ENCODE data around the gene ATAD3B.
"Not testable (repeated sequence)": the region's sequence is repeated elsewhere in the genome, so short reads cannot be mapped to it uniquely, and the experiment has no call there.

The ATAD3B gene

DNA sequence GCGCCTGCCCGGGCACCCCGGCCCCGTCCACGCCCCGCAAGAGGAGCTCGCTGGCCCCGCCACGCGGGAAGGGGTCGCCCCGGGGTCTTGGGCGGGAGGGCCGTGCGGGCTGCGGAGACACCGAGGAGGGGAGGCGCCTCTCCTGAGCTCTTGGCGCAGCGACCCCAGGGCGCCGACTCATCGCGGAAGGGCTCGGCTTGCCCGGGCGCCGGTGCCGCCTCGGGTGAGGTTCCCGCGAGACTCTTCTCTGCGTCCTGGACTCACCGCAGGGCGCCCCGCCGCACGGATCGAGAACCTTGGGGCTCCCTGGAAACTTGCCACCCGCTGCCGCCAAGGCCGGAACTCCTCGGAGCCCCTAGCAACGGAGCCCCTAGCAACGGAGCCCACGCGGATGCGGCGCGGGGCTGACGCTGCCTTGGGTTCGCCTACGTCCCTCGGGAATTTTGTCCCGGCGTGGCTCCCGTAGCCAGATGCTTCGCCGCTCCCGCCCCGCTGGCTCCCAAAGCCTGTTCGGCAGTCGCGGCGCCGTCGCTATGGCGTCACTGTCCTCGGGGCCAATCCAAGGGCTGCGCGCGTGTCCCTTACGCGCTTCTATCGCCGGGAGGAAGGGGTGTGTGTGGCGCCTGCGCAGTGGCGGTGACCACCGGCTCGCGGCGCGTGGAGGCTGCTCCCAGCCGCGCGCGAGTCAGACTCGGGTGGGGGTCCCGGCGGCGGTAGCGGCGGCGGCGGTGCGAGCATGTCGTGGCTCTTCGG is 40.1 kb downstream of the ATAD3B start, which contains the start of gene ATAD3A:
TSS of gene ATAD3A (plus strand) at position 630 of the 753 bp plus-strand sequence. CDS start at position 737, 107 bp downstream.
- peak; percentile 95 for DNase-seq (ENCODE audit: low read depth)

DNA sequence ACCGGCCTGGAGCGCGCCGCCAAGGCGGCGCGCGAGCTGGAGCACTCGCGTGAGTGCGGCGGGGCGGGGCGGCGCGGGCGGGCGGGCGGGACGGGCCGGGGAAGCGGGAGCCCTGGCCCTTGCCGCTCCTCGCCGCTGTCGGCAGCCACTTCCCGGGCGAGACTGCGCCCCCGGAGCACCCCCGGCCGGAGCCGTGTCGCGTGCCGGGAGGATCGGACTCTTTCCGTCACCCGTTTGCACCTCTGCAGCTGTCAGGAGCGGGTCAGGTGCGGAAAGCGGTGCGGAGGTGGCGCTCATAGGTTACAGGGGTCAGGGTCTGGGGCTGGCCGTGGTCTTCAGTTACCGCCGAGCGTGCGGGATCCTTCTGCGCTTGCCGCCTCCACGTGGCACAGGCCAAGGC is 40.9 kb downstream of the ATAD3B start:
- DNase-seq (ENCODE audit: low read depth): not testable (repeated sequence)

DNA sequence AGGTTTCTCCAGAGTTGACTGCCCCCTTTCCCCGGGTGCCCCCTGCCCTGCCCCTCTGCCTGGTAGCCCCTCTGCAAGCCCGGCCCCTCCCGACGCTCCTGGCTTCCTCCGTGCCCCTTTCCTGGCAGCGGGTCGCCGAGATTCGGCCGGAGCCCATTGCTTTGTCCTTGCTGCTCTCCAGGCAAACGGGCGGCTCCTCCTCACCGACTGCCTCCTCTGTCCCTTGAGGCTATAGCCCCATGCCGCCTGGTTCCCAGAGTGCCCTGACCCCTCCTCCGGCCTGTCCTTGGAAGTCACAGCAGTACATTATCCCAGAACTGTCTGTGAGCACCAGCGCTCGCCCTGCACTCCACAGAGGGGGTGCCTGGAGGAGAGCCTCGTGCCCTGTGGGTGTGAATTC is 42.1 kb downstream of the ATAD3B start:
- DNase-seq (ENCODE audit: low read depth): not testable (repeated sequence)

DNA sequence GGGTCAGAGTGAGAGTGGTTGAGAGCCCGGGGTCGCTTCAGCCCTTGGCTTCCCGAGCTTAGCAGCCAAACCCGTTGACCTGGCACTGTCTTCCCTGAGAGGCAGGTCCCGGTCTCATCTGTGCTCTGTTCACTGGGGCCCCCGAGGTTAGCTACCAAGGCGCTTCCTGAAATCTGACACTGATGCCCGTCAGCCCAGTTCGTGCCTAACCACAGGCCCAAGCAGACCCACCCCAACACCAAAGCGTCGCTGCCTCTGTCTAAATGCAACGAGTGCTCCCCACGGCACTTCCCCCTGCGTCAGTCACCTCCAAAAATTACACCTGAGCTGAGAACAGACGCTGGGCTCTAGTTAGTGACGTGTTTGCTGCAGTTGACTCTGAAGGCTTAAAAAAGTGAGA is 42.8 kb downstream of the ATAD3B start:
- not testable (repeated sequence) for DNase-seq (ENCODE audit: low read depth)

DNA sequence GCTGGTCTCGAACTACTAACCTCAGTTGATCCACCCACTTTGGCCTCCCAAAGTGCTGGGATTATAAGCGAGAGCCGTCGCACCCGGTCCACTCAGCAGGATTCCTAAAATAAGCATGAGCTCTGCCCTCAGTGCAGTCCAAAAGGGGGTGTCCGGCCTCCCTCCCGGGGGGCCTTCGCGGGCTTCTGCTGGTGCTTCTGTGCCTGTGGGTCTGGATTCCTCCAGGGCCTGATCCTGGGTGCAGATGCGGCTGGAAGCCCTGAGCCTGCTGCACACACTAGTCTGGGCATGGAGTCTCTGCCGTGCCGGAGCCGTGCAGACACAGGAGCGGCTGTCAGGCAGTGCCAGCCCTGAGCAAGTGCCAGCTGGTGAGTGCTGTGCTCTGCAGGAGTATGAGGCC is 45.4 kb downstream of the ATAD3B start:
- not testable (repeated sequence) for DNase-seq (ENCODE audit: low read depth)

DNA sequence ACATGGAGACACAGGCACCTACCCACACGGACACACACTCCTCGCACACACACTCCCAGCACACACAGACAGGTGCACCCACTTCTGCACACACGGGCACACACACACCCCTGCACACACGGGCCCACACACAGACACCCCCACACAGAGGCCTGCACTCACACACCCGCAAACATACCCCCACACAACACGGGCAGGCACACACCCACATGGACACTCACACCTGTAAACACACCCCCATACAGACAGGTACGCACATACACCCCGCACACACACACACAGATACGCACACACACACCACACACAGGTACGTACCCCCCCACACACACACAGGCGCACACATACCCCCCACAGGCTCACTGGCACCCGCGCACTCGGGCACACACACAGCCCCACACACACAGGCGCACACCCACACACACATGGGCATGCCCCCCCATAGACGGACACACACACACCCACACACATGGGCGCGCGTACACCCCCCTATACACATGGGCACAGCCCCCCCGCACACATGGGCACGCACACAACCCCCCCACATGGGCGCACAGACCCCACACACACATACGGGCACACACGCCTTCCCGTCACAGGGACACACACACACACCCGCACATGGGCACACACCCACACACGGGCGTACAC is 46.5 kb downstream of the ATAD3B start:
- DNase-seq (ENCODE audit: low read depth): no peak

DNA sequence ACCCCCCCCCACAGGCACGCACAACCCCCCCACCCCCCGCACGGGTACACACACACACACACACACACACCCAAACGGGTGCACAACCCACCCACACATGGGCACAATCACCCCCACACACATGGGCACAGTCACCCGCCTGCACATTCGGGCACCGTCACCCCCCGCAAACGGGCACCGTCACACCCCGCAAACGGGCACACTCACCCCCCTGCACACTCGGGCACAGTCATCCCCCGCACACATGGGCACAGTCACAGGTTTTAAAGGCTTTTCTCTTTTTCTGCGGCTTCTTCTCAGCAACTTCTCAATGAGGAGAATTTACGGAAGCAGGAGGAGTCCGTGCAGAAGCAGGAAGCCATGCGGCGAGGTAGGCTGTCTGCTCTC is 47.0 kb downstream of the ATAD3B start:
- DNase-seq (ENCODE audit: low read depth): not testable (repeated sequence)

DNA sequence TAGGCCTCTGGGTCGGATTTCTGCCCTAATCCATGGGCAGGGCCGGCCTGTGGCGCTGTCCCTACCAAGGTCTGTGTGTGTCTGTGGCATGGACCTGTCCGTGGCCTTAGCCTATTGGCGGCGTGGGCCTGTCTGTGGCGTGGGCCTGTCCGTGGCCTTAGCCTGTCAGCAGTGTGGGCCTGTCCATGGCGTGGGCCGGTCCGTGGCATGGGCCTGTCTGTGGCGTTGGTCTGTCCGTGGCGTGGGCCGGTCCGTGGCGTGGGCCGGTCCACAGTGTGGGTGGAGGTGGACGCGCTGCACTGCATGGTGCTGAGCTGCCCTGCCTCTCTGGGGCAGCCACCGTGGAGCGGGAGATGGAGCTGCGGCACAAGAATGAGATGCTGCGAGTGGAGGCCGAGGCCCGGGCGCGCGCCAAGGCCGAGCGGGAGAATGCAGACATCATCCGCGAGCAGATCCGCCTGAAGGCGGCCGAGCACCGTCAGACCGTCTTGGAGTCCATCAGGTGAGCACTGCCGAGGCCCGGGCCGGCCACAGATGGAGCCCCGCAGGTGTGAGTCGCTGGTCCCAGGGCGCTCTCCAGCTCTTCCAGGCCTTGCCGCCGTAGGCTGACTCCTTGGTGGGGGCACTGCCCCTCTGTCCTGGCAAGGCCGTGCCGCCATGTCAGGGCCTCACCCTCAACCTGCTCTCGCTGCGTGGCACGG is 48.4 kb downstream of the ATAD3B start:
- DNase-seq (ENCODE audit: low read depth): not testable (repeated sequence)

DNA sequence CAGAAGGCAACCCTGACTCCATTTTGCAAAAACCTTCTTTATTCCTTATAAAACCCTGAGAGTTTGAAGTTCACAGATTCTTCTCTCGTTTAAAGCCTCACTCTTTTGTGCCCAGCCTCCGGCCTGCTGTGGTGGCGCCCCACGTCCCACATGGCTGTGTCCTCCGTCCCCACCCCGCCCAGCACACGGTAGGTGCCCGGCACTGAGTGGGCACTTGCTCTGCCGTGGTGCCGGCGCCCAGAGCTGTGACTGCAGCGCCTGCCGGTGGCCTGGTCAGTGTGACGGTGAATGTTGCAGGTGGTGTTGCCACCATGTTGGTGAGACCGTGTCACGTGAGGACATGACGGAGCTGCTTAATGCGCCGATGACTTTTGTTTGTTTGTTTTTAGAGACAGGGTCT is 49.8 kb downstream of the ATAD3B start:
- DNase-seq (ENCODE audit: low read depth): no peak

DNA sequence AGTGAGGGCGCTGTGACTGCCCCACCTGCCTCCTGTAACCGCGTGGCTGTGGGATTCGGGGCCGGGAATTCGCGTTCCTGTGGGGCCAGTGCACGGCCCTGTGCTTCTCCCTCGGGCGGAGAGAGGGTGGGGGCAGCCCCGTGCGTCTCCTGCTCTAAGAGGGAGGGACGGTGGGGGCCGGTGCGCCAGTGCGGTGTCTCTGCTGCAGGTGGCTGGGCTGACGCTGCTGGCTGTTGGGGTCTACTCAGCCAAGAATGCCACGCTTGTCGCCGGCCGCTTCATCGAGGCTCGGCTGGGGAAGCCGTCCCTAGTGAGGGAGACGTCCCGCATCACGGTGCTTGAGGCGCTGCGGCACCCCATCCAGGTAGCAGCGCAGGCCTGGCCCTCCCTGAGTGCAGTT is 51.0 kb downstream of the ATAD3B start:
- DNase-seq (ENCODE audit: low read depth): not testable (repeated sequence)

DNA sequence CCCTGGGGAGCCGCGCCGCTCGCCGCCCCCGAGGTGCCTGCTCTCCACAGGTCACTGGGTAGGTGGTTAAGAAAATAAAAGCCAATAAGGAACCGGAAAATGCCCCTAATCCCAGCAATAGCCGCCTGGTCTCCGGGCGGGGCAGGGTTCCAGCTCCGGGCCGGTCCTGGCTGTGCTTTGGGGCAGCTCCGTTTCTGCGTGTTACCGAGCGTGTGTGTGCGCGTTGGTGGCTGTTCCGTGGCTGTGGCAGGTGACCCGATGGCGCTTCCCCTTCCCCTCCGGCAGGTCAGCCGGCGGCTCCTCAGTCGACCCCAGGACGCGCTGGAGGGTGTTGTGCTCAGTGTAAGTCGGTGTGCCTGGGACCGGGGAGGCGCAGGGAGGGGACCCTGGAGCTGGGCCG is 51.7 kb downstream of the ATAD3B start:
- not testable (repeated sequence) for DNase-seq (ENCODE audit: low read depth)

DNA sequence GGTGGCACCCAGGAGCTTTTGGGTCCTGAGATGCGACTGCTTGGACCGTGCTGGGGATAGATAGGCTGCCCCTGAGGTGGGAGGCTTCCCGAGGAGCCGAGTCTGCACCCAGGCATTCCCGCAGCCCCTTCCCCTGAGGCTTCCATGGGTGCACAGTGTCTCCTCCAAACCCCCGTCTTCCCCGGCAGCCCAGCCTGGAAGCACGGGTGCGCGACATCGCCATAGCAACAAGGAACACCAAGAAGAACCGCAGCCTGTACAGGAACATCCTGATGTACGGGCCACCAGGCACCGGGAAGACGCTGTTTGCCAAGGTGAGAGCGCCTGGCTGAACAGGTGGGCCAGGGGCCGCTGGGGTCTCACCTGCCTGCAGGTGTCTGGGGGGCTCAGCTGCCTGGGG is 52.1 kb downstream of the ATAD3B start:
- not testable (repeated sequence) for DNase-seq (ENCODE audit: low read depth)

DNA sequence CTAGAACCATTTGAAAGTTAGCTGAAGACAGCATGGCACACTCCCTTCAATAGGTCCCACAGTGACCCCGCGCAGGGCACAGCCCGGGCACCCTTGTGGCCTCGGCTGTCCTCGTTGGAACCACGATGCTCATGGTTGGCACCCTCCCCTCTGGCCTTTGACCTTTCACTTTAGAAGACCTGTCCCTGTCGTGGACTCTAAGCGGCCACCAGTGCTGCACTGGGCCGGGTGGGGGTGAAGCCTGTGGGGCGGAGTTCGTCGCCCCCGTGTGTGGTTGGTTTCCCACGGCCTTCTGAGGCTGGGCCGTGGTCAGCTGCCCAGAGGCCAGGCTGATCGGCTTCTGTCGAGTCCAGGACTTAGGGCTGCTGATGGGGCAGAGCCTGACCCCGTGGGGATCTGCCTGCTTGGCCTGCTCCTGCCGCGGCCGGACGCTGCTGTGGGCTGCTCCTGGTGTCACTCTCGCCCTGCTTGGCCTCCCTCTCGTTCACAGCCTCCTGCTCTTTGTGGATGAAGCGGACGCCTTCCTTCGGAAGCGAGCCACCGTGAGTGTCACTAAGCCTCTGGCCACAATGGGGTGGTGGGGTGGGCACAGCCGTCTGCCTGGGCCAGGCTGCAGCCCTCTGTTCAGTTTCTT is 53.3 kb downstream of the ATAD3B start:
- DNase-seq (ENCODE audit: low read depth): not testable (repeated sequence)

DNA sequence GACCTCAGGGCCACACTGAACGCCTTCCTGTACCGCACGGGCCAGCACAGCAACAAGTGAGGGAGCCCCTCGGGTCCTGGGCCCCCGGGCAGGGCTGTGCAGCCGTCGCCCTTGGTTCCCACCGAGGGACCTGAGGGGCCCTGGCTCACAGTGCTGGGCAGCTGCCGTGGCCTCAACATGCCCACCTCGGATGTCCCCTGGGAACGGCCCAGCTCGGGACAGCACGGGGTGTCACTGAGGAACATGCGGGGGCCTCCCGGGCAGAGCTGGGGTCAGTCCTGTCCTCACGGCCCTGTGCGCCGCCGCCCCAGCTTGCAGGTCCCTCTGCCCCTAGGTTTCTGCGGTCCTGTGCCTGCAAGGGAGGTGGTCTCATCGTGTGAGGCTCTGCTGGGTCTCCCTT is 54.9 kb downstream of the ATAD3B start:
- not testable (repeated sequence) for DNase-seq (ENCODE audit: low read depth)

DNA sequence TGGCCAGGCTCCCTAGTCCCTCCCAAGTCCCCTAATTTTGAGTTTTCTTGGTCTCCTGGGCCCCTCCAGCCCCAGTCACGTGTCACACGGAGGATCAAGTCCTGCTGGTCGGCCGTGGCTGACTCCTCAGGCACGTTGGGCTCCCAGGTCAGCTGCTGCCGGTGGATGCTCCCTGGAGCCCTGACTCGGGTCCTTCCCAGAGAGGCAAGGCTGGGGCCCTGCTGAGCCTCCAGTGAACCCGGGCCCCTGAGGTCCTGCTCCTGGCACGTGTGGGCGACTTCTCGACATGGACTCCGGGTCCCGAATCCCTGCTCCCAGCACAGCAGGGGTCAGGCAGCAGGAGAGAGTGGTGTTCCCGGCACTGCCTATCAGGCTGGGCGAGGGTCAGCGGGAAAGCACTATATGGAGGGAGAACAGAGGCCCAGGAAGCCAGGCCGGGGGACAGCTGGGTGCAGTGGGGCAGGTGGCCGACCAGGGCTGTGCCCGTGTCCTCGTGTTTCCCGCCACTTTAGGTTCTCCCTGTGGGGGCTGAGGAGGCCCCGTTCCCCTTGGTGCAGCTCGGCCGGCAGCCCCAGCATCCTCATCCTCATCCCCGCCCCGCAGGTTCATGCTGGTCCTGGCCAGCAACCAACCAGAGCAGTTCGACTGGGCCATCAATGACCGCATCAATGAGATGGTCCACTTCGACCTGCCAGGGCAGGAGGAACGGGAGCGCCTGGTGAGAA is 55.7 kb downstream of the ATAD3B start:
- no peak for DNase-seq (ENCODE audit: low read depth)

DNA sequence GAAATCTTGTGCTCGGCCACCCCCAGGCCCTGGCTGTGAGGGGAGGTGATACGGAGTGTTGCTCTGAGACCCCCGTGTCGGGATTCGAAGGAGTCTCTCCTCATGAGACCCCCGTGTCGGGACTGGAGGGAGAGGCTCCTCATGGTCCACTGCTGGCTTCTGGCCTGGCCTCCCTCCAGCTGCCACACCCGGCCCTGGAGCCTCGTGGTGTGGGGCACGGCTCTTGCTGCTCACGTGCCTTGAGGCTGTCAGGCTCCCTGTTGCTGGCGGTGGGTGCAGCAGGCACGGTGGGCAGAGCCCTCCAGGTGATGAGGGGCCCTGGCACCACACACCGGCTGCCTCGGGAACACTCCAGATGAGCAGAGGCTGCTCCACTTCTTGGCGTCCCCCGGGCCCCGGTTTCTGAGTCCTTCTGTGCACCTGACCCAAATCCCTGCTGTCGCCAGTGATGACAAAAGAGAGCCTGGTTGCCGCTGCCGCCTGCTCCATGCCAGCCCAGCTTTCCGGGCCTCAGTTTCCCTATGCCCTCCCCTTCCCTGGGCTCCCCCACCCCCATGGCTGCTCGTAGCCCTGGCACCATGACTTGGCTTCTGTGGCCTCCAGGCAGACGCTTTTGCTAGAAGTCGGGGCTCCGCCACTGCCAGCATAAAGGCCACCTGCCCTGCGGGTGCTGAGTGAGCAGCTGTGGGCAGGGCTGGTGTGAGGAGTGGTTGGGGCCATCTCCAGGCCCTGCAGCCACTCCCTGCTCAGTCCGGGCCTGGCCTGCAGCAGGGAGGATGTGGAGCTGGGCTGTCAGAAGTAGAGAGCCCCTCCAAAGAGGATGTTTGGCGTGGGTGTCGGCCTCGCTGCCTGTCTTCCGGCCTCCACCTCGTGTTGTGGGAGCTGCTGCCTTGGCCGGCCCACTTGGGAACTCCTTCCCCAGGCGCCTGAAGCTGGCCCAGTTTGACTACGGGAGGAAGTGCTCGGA is 57.0 kb downstream of the ATAD3B start:
- DNase-seq (ENCODE audit: low read depth): no peak

DNA sequence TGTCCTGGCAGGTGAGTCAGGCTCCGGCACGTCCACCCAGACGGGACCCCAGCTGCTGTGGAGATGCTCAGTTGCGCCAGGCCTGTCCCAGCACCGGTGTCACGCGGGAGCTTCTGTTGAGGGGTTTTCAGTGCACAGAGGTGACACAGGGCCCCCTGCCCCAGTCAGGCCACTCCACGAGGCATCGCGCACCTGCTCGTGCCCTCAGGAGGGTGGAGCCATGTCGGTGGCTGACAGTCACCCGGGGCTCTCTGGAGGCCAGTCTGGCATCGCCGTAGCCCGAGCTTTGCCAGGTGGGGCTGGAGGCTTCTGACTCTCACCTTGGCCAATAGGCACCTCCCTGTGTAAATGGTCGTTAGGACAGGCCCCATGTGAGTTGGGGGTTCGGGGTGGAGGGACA is 57.8 kb downstream of the ATAD3B start:
- DNase-seq (ENCODE audit: low read depth): no peak

DNA sequence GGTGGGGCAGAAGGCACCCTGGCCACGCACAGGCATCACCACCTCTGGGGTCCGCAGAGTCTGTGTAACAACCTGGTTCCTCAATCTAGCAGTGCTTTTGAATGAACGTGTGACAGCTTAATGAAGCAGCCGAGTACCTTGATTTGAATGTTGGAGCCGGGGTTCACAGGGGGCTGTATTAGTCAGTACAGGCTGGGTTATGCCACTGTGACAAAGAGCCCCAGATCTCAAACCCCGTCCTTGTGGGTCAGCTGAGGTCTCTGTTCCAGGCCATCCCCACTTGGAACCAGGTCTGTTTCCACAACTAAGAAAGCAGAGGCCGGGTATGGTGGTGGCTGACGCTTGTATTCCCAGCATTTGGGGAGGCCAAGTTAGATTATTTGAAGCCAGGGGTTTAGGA is 58.4 kb downstream of the ATAD3B start:
- DNase-seq (ENCODE audit: low read depth): no peak

DNA sequence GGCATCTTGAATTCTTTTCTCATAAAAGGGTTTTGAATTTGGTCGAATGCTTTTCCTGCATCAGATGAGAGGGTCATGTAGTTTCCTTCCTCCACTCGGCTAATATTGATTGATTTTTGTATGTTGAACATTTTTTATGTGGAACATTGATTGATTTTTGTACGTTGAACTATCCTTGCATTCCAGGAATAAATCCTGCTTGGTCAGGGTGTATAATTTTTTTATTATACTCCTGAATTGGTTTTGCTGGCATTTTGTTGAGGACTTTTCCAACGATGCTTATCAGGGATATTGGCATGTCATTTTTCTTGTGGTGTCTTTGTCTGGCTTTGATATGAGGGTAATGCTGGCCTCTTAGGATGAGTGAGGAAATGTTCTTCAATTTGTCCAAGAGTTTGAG is 60.4 kb downstream of the ATAD3B start:
- no peak for DNase-seq (ENCODE audit: low read depth)

DNA sequence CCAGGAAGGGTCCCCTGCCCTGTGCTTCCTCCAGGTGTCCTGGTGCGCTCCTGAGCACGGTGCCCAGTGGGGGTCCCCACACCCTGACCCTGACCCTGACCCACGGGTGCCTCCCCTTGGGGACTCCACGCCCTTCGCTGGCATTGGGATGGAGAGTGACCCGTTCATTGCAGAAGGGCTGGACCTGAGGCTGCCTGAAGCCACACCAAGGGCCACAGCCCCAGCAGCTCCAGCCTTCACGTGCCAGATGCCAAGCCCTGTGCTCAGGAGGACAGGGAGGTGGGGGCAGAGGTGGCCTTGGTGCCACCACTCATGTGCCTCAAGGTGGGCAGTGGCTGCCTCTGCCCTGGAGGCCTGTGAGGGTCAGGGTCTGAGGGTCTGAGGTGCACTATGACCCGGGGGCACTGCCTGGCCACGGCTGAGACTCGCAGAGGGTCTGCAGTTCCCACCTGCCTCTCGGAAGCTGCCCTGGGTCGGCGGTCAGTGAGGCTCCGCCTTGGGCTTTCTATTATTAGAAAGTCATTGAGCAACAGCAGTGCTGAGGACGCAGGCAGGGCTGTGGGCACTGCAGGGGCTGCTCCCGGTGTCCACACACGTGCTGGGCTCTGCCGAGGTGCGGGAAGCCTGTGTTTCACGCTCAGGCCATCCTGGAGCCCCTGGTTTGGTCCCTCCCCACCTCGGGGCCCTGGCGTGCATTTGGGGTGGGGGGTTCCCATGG is 61.8 kb downstream of the ATAD3B start:
- DNase-seq (ENCODE audit: low read depth): not testable (repeated sequence)

All from T follicular helper cell (primary cell).